Measurements from ENCODE around the gene DMTF1. TPM values are rescaled to one million over a fixed set of nuclear protein-coding genes. Genes with fewer than 3 reads are reported as not detected.
"Not testable (repeated sequence)": the region's sequence is repeated elsewhere in the genome, so short reads cannot be mapped to it uniquely, and the experiment has no call there.

Gene DMTF1
- total and polyA plus RNA-seq, 8 donors = 18.6 to 54.2 (median 27.8) TPM

- no peak for DNase-seq
- no peak for FAIRE-seq
- 75 to 92% methylated on average over 1 of the region's 1 CpG for WGBS, 2 donors
- no peak overlapping the region for H3K27ac ChIP-seq
- H3K36me3 ChIP-seq = peaks cover 0 to 65% (median 12%) of the 10 kb centered on the region in 3 donors
- H3K9me3 ChIP-seq = no peaks in the 10 kb centered on the region
- H3K4me1 ChIP-seq = no peaks in the 10 kb centered on the region
- ATAC-seq = no peak
- H3K4me3 ChIP-seq = no peak overlapping the region
- no peaks in the 10 kb centered on the region for H3K27me3 ChIP-seq
- intact Hi-C loops (cut with DNase I) = no loop called here
- no peak for TF ChIP-seq CTCF (IDR thresholded peaks at IDR 0.05)
Observed at GRCh38 chr7:87193912-87194311, 41.7 kb downstream of the DMTF1 start.

DNA sequence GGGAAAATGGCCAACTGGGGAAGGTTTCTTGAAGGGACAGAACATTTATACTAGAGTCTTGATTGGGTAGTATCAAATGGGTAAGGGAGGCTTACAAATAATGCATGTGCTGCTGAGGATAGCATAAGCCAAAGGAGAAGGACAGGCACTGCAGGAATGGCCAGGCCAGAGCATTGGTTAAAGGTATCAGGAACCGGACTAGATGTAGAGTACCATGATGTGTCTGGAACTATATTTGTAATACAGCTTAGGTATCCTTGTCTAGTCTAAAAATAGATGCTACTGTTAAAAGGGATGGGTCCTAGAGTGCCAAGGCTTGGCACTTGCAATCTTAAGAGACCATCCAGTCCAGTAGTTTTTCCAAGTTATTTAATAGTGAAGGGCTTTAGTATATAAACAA is 47.0 kb downstream of the DMTF1 start:
- intact Hi-C loops (cut with DNase I) = no loop called here
- WGBS, 2 donors = 100% methylated on average over 1 of the region's 1 CpG
- H3K27ac ChIP-seq = no peak overlapping the region
- no peak overlapping the region for H3K4me3 ChIP-seq
- ATAC-seq = no peak
- H3K9me3 ChIP-seq = no peaks in the 10 kb centered on the region
- no peak for TF ChIP-seq CTCF (IDR thresholded peaks at IDR 0.05)
- DNase-seq = no peak
- peaks cover 0 to 7% (median 4%) of the 10 kb centered on the region in 3 donors for H3K4me1 ChIP-seq
- FAIRE-seq = no peak
- H3K27me3 ChIP-seq = no peaks in the 10 kb centered on the region
- peaks cover 0 to 26% (median 7%) of the 10 kb centered on the region in 3 donors for H3K36me3 ChIP-seq

GRCh38 chr7:87199700-87200450 is 47.6 kb downstream of the DMTF1 start:
- peak in 2 of 4 donors; percentile 26 to 54 for ATAC-seq
- Histone ChIP-seq H3K4me1 (peaks cover 0 to 7% (median 4%) of the 10 kb centered on the region in 3 donors), H3K27ac (no peak overlapping the region), H3K4me3 (no peak overlapping the region), H3K27me3 (no peaks in the 10 kb centered on the region), H3K9me3 (no peaks in the 10 kb centered on the region), H3K36me3 (peaks cover 0 to 20% (median 7%) of the 10 kb centered on the region in 3 donors)
- no peak for DNase-seq
- no peak for TF ChIP-seq CTCF (IDR thresholded peaks at IDR 0.05)
- 84% methylated on average over 6 of the region's 6 CpGs for WGBS, 2 donors
- no peak for FAIRE-seq
- intact Hi-C loops (cut with DNase I) = no loop called here

- no peaks in the 10 kb centered on the region for H3K27me3 ChIP-seq
- no peaks in the 10 kb centered on the region for H3K9me3 ChIP-seq
- FAIRE-seq (no peak), ATAC-seq (peak in 1 of 4 donors; percentile 31), DNase-seq (no peak)
- H3K27ac ChIP-seq = no peak overlapping the region
- no peaks in the 10 kb centered on the region for H3K36me3 ChIP-seq
- no peak overlapping the region for H3K4me3 ChIP-seq
- no peak for TF ChIP-seq CTCF (IDR thresholded peaks at IDR 0.05)
- intact Hi-C loops (cut with DNase I) = no loop called here
- peaks cover 0 to 7% (median 4%) of the 10 kb centered on the region in 3 donors for H3K4me1 ChIP-seq
- 85 to 92% methylated on average over 1 of the region's 1 CpG for WGBS, 2 donors
Observed at GRCh38 chr7:87202208-87202607, 50.0 kb downstream of the DMTF1 start.

DNA sequence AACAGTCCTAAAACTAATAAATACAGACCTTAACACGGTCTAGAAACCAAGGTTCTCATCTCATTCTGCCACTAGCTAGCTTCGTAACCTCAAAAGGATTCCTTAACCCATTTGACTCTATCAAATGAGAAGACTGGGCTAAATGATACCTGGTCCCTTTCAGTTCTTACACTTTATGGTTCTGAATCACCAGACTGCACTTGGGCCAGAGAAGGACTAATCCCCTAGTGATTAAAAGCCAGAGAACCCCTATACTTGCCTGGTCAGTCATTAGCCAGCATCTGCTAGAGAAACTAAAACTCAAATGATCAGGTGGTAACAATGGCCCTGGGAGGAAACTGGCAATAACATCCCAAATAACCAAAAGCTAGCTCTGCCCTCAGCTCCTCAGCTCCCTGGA is 50.5 kb downstream of the DMTF1 start:
- Histone ChIP-seq H3K27me3 (no peaks in the 10 kb centered on the region), H3K36me3 (no peaks in the 10 kb centered on the region), H3K9me3 (no peaks in the 10 kb centered on the region), H3K4me3 (no peak overlapping the region), H3K4me1 (peaks cover 0 to 7% (median 4%) of the 10 kb centered on the region in 3 donors), H3K27ac (no peak overlapping the region)
- no peak for TF ChIP-seq CTCF (IDR thresholded peaks at IDR 0.05)
- intact Hi-C loops (cut with DNase I) = no loop called here
- no peak for DNase-seq
- WGBS, 2 donors = 96% methylated on average over 2 of the region's 2 CpGs
- no peak for ATAC-seq
- no peak for FAIRE-seq

DNA sequence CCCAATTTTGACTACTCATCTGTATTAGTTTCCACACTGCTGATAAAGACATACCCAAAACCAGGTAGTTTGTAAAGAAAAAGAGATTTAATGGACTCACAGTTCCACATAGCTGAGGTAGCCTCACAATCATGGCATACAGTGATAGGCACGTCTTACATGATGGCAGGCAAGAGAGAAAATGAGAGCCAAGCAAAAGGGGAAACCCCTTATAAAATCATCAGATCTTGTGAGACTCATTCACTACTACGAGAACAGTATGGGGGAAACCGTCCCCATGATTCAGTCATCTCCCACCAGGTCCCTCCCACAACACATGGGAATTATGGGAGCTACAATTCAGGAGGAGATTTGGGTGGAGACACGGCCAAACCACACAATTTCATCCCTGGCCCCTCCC is 51.7 kb downstream of the DMTF1 start:
- ATAC-seq; H3K27ac ChIP-seq; FAIRE-seq; H3K4me3 ChIP-seq; DNase-seq; H3K9me3 ChIP-seq; H3K36me3 ChIP-seq; H3K27me3 ChIP-seq; intact Hi-C loops (cut with DNase I); H3K4me1 ChIP-seq: not testable (repeated sequence)
- 90 to 91% methylated on average over 4 of the region's 4 CpGs for WGBS, 2 donors
